ENCODE measurements around the gene RBM11. TPM values are rescaled to one million over a fixed set of nuclear protein-coding genes. Genes with fewer than 3 reads are reported as not detected.

The RBM11 gene
- total and polyA plus RNA-seq, 2 of the 8 experiments (the other 6 are each of a cell fraction or from before 2014, with no cell fraction given) = 3.9 to 10.1 TPM

- TF ChIP-seq CHD7 (IDR thresholded peaks at IDR 0.05; ENCODE audit: insufficient replicate concordance, low read length) (no peak), TCF12 (IDR thresholded peaks at IDR 0.05; ENCODE audit: low read depth, low read length) (no peak)
These were observed 13.4 kb downstream of the RBM11 start (continued) for GRCh38 chr21:14229399-14229798.
